SK-N-SH treated with all-trans-retinoic acid at 6 μM for 48 hours (cell line): ENCODE results near the gene NCAM1.

Experiments
- ATAC-seq: fragments of 200-7000 bp; cut with Tn5 transposase; 3 replicates; pipeline ENCODE4 v1.9.1; 2020; ENCODE audit warnings: mild to moderate bottlenecking, moderate library complexity
- ARNTL ChIP-seq: fragments of 450-650 bp; formaldehyde crosslinking; IDR thresholded peaks from 2 replicates; pipeline ENCODE4 v1.5.0; 2020; ENCODE audit warnings: low read depth, mild to moderate bottlenecking, moderate library complexity, borderline replicate concordance
- BACH2 ChIP-seq: fragments of 250-450 bp; sonication (Bioruptor Pico); IDR thresholded peaks from 2 replicates; pipeline ENCODE4 v1.9.0; 2021; ENCODE audit warnings: mild to moderate bottlenecking, borderline replicate concordance
- CREB5 ChIP-seq: fragments of 250-450 bp; sonication (Bioruptor Pico); IDR thresholded peaks from 2 replicates; pipeline ENCODE4 v1.5.1; 2020; ENCODE audit warnings: low read depth, mild to moderate bottlenecking, moderate library complexity
- CSDC2 ChIP-seq: fragments of 250-450 bp; sonication (Bioruptor Pico); IDR thresholded peaks from 2 replicates; pipeline ENCODE4 v1.5.0; 2020; ENCODE audit warnings: mild to moderate bottlenecking, moderate library complexity
- CSRNP3 ChIP-seq: fragments of 250-450 bp; sonication (Bioruptor Pico); IDR thresholded peaks from 2 replicates; pipeline ENCODE4 v1.5.1; 2021; ENCODE audit warnings: mild to moderate bottlenecking, moderate library complexity
- ESRRG ChIP-seq: fragments of 250-450 bp; sonication (Bioruptor Pico); IDR thresholded peaks from 2 replicates; pipeline ENCODE4 v1.6.1; 2021; ENCODE audit warnings: mild to moderate bottlenecking
- GLIS3 ChIP-seq: fragments of 250-450 bp; sonication (Bioruptor Pico); IDR thresholded peaks from 2 replicates; pipeline ENCODE4 v1.5.0; 2020; ENCODE audit warnings: mild to moderate bottlenecking, moderate library complexity
- ISL1 ChIP-seq: fragments of 250-450 bp; sonication (Bioruptor Pico); IDR thresholded peaks from 2 replicates; pipeline ENCODE4 v2.1.2; 2022; ENCODE audit warnings: mild to moderate bottlenecking, moderate library complexity
- OSR1 ChIP-seq: fragments of 250-450 bp; sonication (Bioruptor Pico); IDR thresholded peaks from 2 replicates; pipeline ENCODE4 v1.8.0; 2022; ENCODE audit warnings: moderate library complexity, mild to moderate bottlenecking, inconsistent platforms
- POU6F1 ChIP-seq: fragments of 250-450 bp; sonication (Bioruptor Pico); IDR thresholded peaks from 2 replicates; pipeline ENCODE4 v1.8.0; 2021; ENCODE audit warnings: low read depth, mild to moderate bottlenecking, moderate library complexity, borderline replicate concordance
- PPARA ChIP-seq: fragments of 250-450 bp; sonication (Bioruptor Pico); IDR thresholded peaks from 2 replicates; pipeline ENCODE4 v1.5.0; 2020; ENCODE audit warnings: mild to moderate bottlenecking, borderline replicate concordance
- RARB ChIP-seq: fragments of 250-450 bp; sonication (Bioruptor Pico); IDR thresholded peaks from 2 replicates; pipeline ENCODE4 v1.8.0; 2021; ENCODE audit warnings: mild to moderate bottlenecking, moderate library complexity
- TCF4 ChIP-seq: fragments of 250-450 bp; sonication (Bioruptor Pico); IDR thresholded peaks from 2 replicates; pipeline ENCODE4 v1.8.0; 2021; ENCODE audit warnings: mild to moderate bottlenecking, moderate library complexity, borderline replicate concordance
- TOX ChIP-seq: fragments of 250-450 bp; sonication (Bioruptor Pico); IDR thresholded peaks from 2 replicates; pipeline ENCODE4 v1.8.0; 2021; ENCODE audit warnings: mild to moderate bottlenecking, moderate library complexity, borderline replicate concordance
- TSHZ2 ChIP-seq: fragments of 250-450 bp; sonication (Bioruptor Pico); IDR thresholded peaks from 2 replicates; pipeline ENCODE4 v1.5.0; 2020; ENCODE audit warnings: mild to moderate bottlenecking, moderate library complexity
- ZC3H10 ChIP-seq: fragments of 250-450 bp; sonication (Bioruptor Pico); IDR thresholded peaks from 2 replicates; pipeline ENCODE4 v1.5.1; 2021; ENCODE audit warnings: mild to moderate bottlenecking, moderate library complexity
- ZFP3 ChIP-seq: fragments of 250-450 bp; sonication (Bioruptor Pico); IDR thresholded peaks from 2 replicates; pipeline ENCODE4 v1.5.0; 2020; ENCODE audit warnings: mild to moderate bottlenecking, moderate library complexity
- ZFP30 ChIP-seq: fragments of 450-650 bp; formaldehyde crosslinking; IDR thresholded peaks from 2 replicates; pipeline ENCODE4 v1.5.0; 2022; ENCODE audit warnings: mild to moderate bottlenecking, moderate library complexity
- ZNF565 ChIP-seq: fragments of 450-650 bp; formaldehyde crosslinking; conservative IDR thresholded peaks from 2 replicates; pipeline ENCODE4 v1.5.0; 2020; ENCODE audit warnings: low read depth, mild to moderate bottlenecking, moderate library complexity
- ZNF70 ChIP-seq: fragments of 450-650 bp; formaldehyde crosslinking; IDR thresholded peaks from 2 replicates; pipeline ENCODE4 v1.5.0; 2020; ENCODE audit warnings: mild to moderate bottlenecking, moderate library complexity
- ZNF8 ChIP-seq: fragments of 450-650 bp; formaldehyde crosslinking; IDR thresholded peaks from 2 replicates; pipeline ENCODE4 v1.5.0; 2020; ENCODE audit warnings: mild to moderate bottlenecking, moderate library complexity
- TF ChIP-seq, protein P1 (sequence below): fragments of 250-450 bp; sonication (Bioruptor Pico); IDR thresholded peaks from 2 replicates; pipeline ENCODE4 v1.8.0; 2020; ENCODE audit warnings: mild to moderate bottlenecking, moderate library complexity, borderline replicate concordance

Gene NCAM1

DNA sequence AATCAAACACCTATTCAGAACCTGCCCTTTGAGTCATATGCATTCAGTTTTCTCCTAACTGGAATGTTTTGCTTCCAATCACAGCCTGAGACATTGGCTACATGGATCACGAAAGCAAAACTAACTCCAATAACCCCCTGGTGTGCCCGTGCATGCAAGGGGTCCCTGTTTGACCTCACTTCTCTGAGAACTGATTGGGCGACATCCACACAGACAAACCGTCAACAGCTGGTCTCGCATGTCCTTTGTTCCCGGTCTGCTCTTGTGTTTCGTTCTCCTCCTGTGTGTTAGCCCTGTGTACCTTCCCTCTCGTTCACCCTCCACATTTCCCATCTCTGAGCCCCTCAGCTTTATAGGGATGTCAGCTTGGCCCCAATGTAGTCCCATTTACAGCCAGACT is 286.0 kb downstream of the NCAM1 start:
- ATAC-seq: no peak
- TF ChIP-seq, protein P1, sequence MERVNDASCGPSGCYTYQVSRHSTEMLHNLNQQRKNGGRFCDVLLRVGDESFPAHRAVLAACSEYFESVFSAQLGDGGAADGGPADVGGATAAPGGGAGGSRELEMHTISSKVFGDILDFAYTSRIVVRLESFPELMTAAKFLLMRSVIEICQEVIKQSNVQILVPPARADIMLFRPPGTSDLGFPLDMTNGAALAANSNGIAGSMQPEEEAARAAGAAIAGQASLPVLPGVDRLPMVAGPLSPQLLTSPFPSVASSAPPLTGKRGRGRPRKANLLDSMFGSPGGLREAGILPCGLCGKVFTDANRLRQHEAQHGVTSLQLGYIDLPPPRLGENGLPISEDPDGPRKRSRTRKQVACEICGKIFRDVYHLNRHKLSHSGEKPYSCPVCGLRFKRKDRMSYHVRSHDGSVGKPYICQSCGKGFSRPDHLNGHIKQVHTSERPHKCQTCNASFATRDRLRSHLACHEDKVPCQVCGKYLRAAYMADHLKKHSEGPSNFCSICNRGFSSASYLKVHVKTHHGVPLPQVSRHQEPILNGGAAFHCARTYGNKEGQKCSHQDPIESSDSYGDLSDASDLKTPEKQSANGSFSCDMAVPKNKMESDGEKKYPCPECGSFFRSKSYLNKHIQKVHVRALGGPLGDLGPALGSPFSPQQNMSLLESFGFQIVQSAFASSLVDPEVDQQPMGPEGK (CRISPR knock-in tag): no peak
- no peak for TF ChIP-seq POU6F1 (CRISPR knock-in tag)
- no peak for TF ChIP-seq GLIS3 (CRISPR knock-in tag)
- TF ChIP-seq CREB5 (CRISPR knock-in tag): no peak
- no peak for TF ChIP-seq ZC3H10 (CRISPR knock-in tag)
- no peak for TF ChIP-seq ZNF70
- TF ChIP-seq ESRRG (CRISPR knock-in tag): no peak
- no peak for TF ChIP-seq CSDC2
- no peak for TF ChIP-seq ZFP30 (CRISPR knock-in tag)
- TF ChIP-seq ZNF8: no peak
- TF ChIP-seq RARB: no peak
- TF ChIP-seq ZNF565 (CRISPR knock-in tag): no peak
- TF ChIP-seq TCF4 (CRISPR knock-in tag): no peak
- no peak for TF ChIP-seq TSHZ2 (CRISPR knock-in tag)
- TF ChIP-seq ISL1 (CRISPR knock-in tag): no peak
- TF ChIP-seq ARNTL (CRISPR knock-in tag): no peak

- TF ChIP-seq CSDC2 (no peak), ZFP3 (CRISPR knock-in tag) (no peak), TCF4 (CRISPR knock-in tag) (no peak), CSRNP3 (CRISPR knock-in tag) (no peak), OSR1 (CRISPR knock-in tag) (no peak), ZNF565 (CRISPR knock-in tag) (no peak), ZNF70 (no peak), BACH2 (CRISPR knock-in tag) (no peak), TOX (CRISPR knock-in tag) (no peak), ARNTL (CRISPR knock-in tag) (no peak), RARB (no peak), ZC3H10 (CRISPR knock-in tag) (no peak), GLIS3 (CRISPR knock-in tag) (no peak), ESRRG (CRISPR knock-in tag) (no peak), PPARA (CRISPR knock-in tag) (no peak), POU6F1 (CRISPR knock-in tag) (no peak), CREB5 (CRISPR knock-in tag) (no peak), ZFP30 (CRISPR knock-in tag) (no peak)
- no peak for ATAC-seq
Observed at GRCh38 chr11:113247966-113248365, 286.7 kb downstream of the NCAM1 start.
